Liver (tissue), 3 donors: ENCODE data around the gene TULP3.

ENCODE experiments used
- RAD21 ChIP-seq, 2 donors: IDR thresholded peaks; 2 replicates each; pipeline ENCODE4 v1.6.1; 2016; ENCODE audit warnings: antibody characterized with exemption in 2 of 2, mild to moderate bottlenecking in 2 of 2
- RXRA ChIP-seq, 2 donors: IDR thresholded peaks; 2 replicates each; pipeline ENCODE4 v1.6.1; 2017 to 2018; ENCODE audit warnings: antibody characterized with exemption in 2 of 2, mild to moderate bottlenecking in 1 of 2
- TAF1 ChIP-seq: conservative IDR thresholded peaks from 2 replicates; pipeline ENCODE4 v1.6.1; 2016; ENCODE audit warnings: antibody characterized with exemption, mild to moderate bottlenecking
- TF ChIP-seq, protein P1 (sequence below): fragments of 150-350 bp; IDR thresholded peaks from 2 replicates; pipeline ENCODE4 v1.5.1; 2017; ENCODE audit warnings: improper control_type of control experiment, low read depth, low read length; ENCODE audit not compliant: missing input control
- donor health status: healthy.
- donor health status: healthy.

- TF ChIP-seq, protein P1, sequence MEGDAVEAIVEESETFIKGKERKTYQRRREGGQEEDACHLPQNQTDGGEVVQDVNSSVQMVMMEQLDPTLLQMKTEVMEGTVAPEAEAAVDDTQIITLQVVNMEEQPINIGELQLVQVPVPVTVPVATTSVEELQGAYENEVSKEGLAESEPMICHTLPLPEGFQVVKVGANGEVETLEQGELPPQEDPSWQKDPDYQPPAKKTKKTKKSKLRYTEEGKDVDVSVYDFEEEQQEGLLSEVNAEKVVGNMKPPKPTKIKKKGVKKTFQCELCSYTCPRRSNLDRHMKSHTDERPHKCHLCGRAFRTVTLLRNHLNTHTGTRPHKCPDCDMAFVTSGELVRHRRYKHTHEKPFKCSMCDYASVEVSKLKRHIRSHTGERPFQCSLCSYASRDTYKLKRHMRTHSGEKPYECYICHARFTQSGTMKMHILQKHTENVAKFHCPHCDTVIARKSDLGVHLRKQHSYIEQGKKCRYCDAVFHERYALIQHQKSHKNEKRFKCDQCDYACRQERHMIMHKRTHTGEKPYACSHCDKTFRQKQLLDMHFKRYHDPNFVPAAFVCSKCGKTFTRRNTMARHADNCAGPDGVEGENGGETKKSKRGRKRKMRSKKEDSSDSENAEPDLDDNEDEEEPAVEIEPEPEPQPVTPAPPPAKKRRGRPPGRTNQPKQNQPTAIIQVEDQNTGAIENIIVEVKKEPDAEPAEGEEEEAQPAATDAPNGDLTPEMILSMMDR: no peak
- TF ChIP-seq RXRA (IDR thresholded peaks at IDR 0.05) (no peak), TAF1 (no peak), RAD21 (IDR thresholded peaks at IDR 0.05) (no peak)
Observed at GRCh38 chr12:2960390-2960956, 69.8 kb downstream of the TULP3 start.
